GM21786 (cell line): ENCODE measurements around the gene KDF1.
"Not testable (repeated sequence)": the region's sequence is repeated elsewhere in the genome, so short reads cannot be mapped to it uniquely, and the experiment has no call there.

Experiments
- ATAC-seq: cut with Tn5 transposase; IDR thresholded peaks from one replicate; pipeline ENCODE4 v1.9.1; 2021; ENCODE audit not compliant: unreplicated experiment

KDF1 gene

DNA sequence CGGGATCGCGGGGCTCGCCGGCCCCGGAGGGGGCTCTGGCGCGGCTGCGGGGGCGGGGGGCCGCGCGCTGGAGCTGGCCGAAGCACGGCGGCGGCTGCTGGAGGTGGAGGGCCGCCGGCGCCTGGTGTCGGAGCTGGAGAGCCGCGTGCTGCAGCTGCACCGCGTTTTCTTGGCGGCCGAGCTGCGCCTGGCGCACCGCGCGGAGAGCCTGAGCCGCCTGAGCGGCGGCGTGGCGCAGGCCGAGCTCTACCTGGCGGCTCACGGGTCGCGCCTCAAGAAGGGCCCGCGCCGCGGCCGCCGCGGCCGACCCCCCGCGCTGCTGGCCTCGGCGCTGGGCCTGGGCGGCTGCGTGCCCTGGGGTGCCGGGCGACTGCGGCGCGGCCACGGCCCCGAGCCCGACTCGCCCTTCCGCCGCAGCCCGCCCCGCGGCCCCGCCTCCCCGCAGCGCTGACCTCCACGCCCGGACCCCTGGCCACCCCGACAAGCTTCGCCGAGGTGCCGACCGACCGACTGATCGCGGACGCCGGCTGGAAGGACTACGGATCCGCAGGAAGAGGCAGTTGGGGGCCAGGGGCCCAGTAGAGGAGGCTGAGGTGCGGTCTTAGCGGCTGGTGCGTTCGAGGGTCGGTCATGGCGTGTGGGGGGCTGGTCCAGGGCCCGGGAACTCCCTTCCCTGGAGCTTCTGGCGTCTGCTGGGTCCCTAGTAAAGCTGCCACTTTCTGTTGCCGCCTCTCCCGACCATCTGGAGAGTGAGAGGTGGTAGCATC, 33.9 kb upstream of the KDF1 start:
- ATAC-seq, result no peak

DNA sequence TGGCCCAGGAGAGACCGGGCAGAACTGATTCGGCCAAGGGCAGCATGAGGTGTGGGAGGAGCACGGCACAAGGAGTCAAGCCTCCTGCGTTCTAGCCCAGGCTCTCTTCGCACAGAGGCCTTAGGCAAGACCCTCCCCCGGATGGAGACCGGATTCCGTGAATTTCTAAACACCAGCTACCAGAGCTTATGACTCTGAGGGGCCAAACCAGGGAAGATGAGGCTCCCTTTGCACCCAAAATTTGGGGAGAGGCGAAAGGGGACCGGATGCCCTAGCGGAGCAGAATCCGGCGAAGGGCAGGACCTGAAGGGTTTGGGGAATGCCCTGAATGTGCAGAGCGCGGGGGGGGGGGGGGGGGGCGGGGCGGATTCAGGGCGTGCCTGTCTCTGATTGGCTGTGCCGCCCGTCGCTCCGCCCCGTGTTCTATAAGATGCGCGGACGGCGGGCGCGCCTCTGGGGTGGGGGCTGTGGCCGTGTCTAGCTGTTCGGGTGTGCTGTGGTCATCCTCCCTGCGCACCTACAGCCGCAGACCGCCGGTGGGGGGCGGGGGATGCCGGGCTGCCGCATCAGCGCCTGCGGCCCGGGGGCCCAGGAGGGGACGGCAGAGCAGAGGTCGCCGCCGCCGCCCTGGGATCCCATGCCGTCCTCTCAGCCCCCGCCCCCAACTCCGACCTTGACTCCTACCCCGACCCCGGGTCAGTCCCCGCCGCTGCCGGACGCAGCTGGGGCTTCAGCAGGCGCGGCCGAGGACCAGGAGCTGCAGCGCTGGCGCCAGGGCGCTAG, 33.2 kb upstream of the KDF1 start, which contains the start of gene TRNP1:
TRNP1 (plus strand) TSS at position 456 of the 783 bp plus-strand sequence; CDS start at position 551, 95 bp downstream.
- ATAC-seq, result no peak

DNA sequence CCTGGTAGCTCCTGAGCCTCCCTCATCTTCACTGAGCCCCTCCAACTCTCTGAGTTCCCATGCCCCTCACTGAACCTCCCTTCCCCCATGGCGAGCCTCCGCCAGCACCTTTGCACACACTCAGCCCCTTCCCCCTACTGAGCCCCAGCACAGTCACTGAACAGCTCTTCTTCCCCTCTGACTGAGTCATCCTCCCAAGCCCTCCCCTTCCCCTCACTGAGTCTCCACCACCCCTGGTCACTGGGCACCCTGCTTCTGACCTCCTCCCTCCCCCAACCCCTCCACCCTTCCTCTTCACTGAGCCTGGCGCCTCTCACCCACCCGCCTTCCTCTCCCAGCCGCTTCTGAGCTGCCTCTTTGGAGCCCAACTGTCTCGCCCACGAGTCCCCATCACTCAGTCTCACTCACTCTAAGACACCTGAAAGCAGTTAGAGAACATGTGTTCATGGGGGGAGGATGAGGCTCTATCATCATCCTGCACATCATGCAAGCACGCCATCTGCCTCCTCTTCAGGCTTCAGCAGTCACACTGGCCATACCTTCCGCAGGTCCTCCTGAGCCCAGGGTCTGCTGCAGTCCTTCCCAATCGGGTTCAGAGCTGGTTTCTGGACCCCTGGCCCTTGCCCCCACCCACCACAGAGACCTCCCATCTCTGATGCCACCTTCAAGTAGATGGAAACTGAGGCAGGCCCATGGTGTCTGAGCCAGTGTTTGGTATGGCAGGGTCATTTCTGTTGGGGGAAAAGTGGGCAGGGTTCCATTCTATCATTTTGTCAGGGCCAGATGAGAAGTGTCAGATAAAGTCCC, 31.2 kb upstream of the KDF1 start:
- ATAC-seq, result no peak

DNA sequence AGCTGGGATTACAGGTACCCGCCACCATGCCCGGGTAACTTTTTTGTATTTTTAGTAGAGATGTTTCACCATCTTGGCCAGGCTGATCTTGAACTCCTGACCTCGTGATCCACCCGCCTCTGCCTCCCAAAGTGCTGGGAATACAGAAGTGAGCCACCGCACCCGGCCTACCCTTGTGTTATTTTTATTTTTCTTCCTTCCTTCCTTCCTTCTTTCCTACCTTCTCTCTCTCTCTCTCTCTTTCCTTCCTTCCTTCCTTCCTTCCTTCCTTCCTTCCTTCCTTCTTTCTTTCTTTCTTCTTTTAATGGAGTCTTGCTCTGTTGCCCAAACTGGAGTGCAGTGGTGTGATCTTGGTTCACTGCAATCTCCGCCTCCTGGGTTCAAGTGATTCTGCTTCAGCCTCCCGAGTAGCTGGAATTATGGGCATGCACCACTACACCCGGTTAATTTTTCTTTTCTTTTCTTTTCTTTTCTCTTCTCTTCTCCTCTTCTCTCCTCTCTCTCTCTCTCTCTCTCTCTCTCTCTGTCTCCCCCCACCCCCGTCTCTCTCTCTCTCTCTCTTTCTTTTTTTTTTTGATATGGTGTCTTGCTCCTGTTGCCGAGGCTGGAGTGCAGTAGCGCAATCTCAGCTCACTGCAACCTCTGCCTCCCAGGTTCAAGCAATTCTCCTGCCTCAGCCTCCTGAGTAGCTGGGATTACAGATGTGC, 29.3 kb upstream of the KDF1 start:
- not testable (repeated sequence) for ATAC-seq

DNA sequence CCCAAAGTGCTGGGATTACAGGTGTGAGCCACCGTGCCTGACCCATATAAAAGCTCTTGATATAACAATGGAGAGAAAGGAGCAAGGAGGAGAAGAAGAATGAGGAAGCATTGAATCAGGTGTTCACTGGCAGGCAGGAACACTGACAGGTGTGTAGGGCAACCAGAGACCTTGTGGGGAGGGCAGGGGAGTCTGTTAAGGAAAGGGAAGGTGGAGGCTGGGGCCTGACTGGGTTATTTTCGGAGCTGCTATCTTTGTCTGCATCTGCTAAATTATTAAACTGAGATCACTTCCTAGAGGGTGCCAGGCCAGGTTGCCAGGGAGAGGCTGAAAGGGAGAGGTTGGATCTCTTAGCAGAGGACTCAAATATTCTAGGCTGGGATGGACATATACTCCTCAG, 26.4 kb upstream of the KDF1 start:
- ATAC-seq, result no peak

DNA sequence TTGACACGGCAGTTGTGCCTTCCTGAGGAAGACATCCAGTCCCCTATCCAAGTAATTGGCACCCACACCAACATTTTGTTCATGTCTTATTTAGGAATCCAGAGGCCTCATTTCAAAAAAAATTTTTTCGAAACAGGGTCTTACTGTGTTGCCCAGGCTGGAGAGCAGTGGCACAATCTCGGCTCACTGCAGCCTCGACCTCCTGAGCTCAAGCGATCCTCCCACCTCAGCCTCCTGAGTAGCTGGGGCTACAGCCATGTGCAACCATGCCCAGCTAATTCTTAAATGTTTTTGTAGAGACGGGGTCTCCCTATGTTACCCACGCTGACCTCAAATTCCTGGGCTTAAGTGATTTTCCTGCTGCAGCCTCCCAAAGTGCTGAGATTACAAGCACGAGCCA, 24.0 kb upstream of the KDF1 start:
- ATAC-seq, result no peak

DNA sequence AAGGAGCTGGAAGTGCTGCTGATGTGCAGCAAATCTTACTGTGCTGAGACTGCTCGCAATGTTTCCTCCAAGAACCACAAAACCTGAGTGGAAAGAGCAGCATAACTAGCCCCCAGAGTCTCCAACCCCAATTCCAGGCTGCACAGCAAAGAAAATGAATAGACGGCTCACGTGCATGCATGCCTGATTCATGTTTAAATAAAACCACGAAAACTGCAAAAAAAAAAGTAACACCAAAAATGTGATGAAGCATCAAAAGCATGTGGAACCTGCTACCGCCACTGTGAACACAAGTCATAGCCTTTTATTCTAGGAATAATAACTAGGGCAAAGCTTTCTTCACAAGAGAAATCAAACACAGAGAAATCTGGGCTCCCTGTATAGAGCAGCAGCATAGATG, 23.6 kb upstream of the KDF1 start:
- ATAC-seq, result no peak

DNA sequence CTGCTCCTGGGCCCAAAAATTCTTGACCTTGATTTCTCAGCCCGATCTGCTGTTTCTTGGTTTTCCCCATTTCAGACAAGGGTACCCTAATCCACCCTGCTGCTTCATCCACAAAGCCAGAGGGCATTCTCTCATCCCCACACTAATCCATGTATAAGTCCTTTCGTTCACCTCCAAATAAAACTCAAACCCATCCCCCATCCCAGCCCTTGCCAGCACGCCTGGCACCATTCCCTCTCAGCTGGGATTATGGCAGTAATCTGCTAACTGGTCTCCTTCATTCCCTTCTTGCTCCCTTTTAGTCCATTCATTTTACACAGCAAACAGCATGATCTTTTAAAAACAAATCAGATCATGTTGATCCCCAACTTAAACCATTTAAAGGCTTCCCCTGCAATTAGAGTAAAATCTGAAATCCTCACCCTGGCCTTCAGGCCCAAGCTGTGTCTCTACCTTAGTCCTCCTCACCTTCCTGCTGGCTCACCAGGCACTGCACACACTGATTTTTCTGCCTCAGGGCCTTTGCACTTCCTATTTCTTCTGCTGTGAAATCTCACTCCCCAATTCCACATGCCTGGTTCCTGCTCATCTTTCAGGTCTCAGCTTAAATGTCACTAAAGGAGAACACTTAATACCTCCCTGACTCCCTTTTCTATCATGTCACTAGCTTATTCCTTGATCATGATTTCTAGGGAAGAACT, 21.0 kb upstream of the KDF1 start:
- no peak for ATAC-seq

DNA sequence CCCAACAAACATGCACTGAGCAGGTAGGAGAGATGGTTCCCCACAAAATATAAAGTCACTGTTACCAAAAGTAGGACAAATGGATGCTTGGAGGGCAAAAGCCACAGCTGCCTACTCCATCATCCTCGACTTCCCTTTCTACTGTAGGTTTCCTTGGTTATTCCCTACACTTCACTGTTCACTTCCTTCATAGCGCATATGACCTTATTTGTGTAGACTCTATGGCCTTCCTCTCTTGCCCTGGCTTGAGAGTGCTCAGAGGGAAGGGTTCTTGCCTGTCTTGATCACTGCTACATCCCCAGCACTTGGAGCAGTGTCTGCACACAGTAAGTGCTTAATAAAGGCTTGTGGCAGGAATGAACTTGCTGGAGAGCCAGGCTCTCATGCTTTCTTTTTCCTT, 18.6 kb upstream of the KDF1 start:
- no peak for ATAC-seq

DNA sequence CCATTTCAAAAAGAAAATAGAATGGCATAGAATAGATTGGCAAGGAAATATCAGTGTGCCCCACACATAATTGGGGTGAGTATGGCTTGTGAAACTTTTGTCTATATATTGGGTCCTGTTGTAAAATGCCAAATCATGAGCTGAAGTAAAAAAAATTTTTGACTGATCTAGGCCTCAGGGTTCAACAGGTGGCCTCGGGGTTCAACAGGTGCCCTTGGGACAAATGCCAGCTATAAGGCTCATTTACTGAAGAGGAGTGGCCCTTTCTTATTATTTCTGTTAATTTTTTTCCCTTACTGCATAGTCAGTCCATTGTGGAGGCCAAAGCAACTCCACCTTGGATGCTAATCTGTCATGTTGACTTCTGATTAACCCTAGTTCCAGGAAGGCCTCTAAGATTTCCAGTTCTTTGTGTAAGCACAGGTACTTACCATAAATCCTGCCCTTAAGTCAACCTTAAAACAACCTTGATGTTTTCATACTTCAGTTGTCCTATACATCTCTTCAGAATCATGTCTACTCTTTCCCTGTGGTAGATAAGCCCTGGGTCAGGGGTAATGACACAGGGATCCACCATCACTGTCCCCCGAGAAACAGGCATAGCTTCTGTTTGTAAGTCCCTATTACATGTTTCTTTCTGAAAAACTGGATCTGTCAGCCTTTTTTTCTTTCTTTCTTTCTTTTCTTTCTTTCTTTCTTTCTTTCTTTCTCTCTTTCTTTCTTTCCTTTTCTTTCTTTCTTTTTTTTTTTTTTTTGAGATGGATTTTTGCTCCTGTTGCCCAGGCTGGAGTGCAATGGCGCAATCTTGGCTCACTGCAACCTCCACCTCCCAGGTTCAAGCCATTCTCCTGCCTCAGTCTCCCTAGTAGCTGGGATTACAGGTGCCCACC, 16.6 kb upstream of the KDF1 start:
- no peak for ATAC-seq

DNA sequence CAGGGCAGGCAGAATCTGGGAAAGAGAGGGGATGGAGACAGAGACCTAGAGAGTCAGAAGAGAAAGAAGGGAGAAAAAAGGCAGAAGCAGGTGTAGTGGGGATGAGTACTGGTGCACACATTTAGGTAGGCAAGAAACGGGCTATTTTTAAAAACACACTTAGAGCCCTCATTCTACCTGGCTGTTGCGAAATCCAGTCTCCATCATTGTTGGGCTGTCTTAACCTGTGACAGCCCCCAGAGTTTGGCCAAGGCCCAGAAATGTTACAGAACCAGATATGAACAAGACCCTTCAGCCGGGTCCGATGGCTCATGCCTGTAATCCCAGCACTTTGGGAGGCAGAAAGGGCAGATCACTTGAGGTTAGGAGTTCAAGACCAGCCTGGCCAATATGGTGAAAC, 12.6 kb upstream of the KDF1 start:
- no peak for ATAC-seq

DNA sequence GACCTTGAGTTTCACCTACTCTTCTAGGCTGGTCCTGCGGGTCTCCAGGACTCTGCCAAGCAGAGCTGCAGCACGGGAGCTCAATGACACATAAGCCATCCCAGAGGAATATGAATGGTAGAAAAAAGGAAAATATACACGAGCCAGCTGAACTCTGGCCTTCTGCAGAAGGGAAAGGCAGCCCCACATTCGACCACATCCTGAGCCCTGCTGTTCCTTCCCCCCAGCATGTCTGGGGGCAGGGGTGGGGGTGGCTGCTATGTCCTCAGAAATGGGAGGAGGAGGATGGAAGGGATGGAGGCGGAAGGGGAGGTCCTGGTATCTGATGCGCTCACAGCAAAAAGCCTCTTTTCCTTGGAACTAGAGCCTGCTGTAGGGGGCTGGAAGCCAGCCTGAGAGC, 12.1 kb upstream of the KDF1 start:
- no peak for ATAC-seq

DNA sequence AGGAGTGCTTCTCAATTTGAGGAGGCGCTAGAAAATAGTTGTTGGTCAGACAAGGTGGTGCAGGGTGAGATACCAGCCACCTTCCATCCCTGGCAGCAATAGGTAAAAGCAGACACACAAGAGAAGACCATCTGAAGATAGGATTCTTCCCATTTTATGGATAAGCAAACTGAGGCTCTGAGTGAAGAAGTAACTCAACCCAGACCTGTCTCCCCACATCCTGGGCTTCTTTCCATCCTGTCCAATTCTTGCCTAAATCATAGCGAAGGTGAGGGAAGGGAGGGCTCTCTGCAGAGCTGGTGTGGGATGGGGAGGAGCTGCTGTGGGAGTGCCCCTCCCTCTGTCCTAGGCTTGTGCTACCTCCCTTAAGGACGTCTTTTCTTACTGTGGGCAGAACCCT, 11.3 kb upstream of the KDF1 start:
- no peak for ATAC-seq

DNA sequence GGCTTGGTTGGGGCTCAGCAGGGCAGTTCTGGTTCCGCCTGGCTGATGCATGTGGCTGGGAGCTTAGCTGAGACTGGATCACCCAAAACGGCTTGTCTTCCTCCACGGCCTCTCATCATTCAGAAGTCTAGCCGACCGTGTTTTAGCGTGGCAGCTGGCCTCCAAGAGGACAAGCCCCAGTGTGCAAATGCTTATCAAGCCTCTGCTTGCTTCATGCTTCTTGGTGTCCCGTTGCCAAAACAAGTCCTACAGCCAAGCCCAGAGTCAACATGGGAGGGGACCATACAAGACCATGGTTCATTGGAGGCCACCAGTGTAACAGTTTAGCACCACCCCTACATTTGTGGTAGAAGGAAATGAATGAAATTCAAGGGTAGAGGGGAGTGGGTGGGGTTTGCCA, 10.5 kb upstream of the KDF1 start:
- no peak for ATAC-seq

DNA sequence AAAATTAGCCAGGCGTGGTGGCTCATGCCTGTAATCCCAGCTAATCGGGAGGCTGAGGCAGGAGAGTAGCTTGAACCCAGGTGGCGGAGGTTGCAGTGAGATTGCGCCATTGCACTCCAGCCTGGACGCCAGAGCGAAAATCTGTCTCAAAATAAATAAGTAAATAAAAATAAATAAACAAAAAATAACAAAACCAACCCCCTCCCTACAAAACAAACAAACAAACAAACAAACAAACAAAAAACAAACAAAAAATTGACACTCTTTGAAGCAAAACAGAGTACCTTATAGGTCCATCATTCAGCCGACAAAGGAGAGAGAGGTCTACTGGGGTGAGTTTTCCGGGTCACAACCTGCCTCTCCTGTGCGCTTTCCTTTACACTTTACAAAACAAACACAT, 5.4 kb upstream of the KDF1 start:
- ATAC-seq, result no peak

DNA sequence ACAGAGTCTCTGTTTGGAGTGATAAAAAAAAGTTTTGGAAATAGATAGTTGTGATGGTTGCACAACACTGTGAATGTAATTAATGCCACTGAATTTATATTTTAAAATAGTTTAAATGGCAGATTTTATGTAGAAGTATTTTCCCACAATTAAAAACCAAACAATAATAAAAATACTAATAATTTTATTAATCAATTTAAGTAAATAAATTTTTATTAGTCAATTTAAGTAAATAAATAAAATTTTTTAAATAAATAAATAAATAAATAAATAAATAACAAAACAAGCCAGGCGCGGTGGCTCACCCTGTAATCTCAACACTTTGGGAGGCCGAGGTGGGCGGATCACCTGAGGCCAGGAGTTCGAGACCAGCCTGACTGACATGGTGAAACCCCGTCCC, 4.9 kb upstream of the KDF1 start:
- no peak for ATAC-seq

DNA sequence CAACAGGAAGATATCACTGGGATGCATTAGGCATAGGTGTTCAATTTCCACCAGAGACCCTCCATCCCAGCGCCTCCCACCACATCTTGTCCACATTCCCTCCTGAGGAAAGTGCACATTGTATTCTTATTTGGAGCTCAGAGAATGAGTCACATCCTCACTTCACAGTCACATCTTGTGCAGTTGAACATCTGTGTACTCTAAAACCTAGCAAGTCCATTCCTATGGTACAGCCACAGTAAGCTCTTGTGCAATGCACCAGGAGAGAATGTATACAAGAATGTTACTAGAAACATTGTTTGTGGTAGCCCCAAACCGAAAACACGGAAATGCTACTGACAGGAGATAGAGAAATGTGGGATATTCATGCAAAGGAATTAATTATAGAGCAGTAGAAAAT, 1.6 kb upstream of the KDF1 start:
- ATAC-seq, result no peak

DNA sequence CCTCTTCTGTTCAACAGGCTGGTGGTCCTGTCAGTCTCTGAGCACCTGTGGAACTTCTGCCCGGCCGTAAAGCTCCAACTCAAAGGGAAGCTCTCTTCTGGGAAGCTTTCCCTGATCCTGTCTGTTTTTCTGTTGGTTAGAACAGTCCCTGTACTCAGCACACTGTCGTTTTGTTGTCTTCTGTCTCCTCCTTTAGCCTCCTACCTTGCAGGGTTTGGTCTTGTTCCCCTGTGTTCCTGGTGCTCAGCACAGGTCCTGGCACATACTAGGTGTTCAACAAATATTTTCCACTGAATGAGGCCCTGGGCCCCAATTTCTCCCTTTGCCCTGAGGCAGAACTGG, 328 bp upstream of the KDF1 start:
- ATAC-seq, result no peak

DNA sequence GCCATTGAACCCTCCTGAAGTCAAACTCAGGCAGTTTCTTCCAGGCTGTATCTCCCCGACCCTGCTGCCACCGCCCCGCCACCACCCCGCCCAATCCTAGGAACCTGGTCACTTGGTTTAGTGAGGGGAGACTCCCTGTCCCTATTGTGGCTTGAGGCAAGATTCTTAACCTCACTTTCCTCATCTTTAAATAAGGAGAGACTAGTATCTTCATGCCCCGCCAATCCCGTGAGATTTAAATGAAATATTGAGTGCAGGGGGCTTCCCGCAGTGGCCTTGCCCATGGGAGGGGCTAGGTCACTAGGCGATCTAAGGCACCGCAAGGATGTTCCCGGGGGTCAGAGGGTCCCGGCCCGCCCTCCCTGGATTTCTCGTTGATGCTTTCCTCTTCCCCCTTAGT, 998 bp downstream of the KDF1 start:
- ATAC-seq, result no peak

DNA sequence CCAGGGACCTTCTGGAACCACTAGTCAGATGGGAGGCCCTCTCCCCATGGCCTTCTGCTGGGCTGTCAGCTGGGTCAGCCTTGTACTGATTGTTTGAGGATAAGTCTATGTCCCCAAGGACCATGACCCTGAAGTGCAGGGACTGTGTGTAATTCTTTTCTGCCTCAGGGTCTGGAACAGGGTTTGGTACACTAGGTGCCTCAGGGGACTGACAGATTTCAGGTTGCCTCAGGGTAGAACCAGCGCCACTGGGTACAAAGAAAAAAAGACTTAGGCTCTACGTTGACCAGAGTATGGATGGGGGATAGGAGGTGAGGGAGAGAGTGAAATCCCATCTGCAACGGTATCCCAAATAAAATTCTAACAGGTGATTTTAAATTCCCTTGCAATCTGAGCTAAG, 3.0 kb downstream of the KDF1 start:
- no peak for ATAC-seq
